ENCODE data around the gene CD37. TPM values are rescaled to one million over a fixed set of nuclear protein-coding genes. Genes with fewer than 3 reads are reported as not detected.

CD37 gene
- total and polyA plus RNA-seq, 2 of the 4 experiments (the other 2 are of a cell fraction), result not detected

- dilution Hi-C loops (cut with HindIII; ENCODE audit: low sequenced_read_pairs, unreplicated experiment) (no loop called here), intact Hi-C loops (cut with micrococcal nuclease) (no loop called here), in situ Hi-C loops (cut with MboI; ENCODE audit: low sequenced_read_pairs) (no loop called here)
- Histone ChIP-seq H4K91ac (ENCODE audit: insufficient read depth, low read depth, low read length) (no peak overlapping the region), H4K20me1 (ENCODE audit: insufficient read depth, low read length) (peaks cover 13% of the 10 kb centered on the region), H3K27me3 (ENCODE audit: control insufficient read depth, insufficient read depth, low read length) (no peaks in the 10 kb centered on the region), H2AK9ac (replicated peaks; ENCODE audit: low read depth, low read length, poor library complexity) (no peak overlapping the region), H3K9ac (ENCODE audit: low read depth, low read length) (no peak overlapping the region), H3K27ac (ENCODE audit: insufficient read depth, low read length) (no peak overlapping the region), H2BK15ac (ENCODE audit: low read depth, low read length) (no peak overlapping the region), H3K18ac (ENCODE audit: low read depth, low read length) (no peak overlapping the region), H3K14ac (replicated peaks; ENCODE audit: low read depth, low read length) (no peak overlapping the region), H2AK5ac (ENCODE audit: low read depth, low read length) (no peak overlapping the region), H3K79me1 (ENCODE audit: low read depth in 1 of 2, low read length in 2 of 2) (peaks cover 0 to 26% of the 10 kb centered on the region in 2 experiments; a peak in 3 of 4 replicates), H3K4me1 (ENCODE audit: control insufficient read depth, insufficient read depth, low read length) (no peaks in the 10 kb centered on the region), H4K5ac (ENCODE audit: low read depth, low read length) (no peak overlapping the region), H2BK120ac (ENCODE audit: low read depth, low read length) (no peak overlapping the region), H3K56ac (ENCODE audit: extremely low read depth, insufficient read depth, low read length) (no peak overlapping the region), H3K9me3 (ENCODE audit: control insufficient read depth, insufficient read depth, low read length) (no peaks in the 10 kb centered on the region), H3K9me1 (ENCODE audit: insufficient read depth, low read length) (0 out of 2 replicates have a peak, but pooled peaks cover 6% of the 10 kb centered on the region), H3K4ac (ENCODE audit: low read depth, low read length) (no peak overlapping the region), H2BK20ac (ENCODE audit: low read depth, low read length) (no peak overlapping the region), H3K23ac (ENCODE audit: low read depth, low read length) (no peak overlapping the region), H3K4me3 (ENCODE audit: insufficient read depth, low read depth, low read length) (no peak overlapping the region), H2AFZ (replicated peaks; ENCODE audit: low read length, poor library complexity) (no peak overlapping the region), H2BK5ac (ENCODE audit: low read depth, low read length, poor library complexity, severe bottlenecking) (no peak overlapping the region), H3K36me3 (ENCODE audit: control insufficient read depth, insufficient read depth, low read length) (peaks cover 74% of the 10 kb centered on the region), H3K4me2 (ENCODE audit: low read depth, low read length) (no peak overlapping the region), H4K8ac (ENCODE audit: low read depth in 2 of 2, low read length in 2 of 2) (0 out of 4 replicates have a peak overlapping the region, but pooled peaks of 1 of the 2 experiments have one; percentile 23)
- peak; percentile 89 for ATAC-seq (ENCODE audit: low read depth)
- ChIA-PET POLR2A (ENCODE audit: unreplicated experiment) (no interaction called here), CTCF (no interaction called here)
- no TSS peak for BruUV-seq (replicated peaks)
- peak; percentile 82 for DNase-seq
- 83% methylated on average over 2 of the region's 3 CpGs; no CpG with 5 or more reads in 1 of the 2 experiments for WGBS, 2 experiments (ENCODE audit: extremely low coverage in 2 of 2, insufficient read length in 1 of 2)
- TF ChIP-seq FOS (IDR thresholded peaks at IDR 0.05; ENCODE audit: low read depth, low read length) (no peak), NFE2L2 (IDR thresholded peaks at IDR 0.05; ENCODE audit: low read depth, low read length) (no peak), SMC3 (IDR thresholded peaks at IDR 0.05; ENCODE audit: low read depth, low read length) (peak; percentile 32; the same call in 1 of the 2 replicates), RAD21 (IDR thresholded peaks at IDR 0.05; ENCODE audit: low read length) (peak; percentile 18; the same call in 1 of the 2 replicates), CEBPB (IDR thresholded peaks at IDR 0.05; ENCODE audit: low read depth, low read length) (no peak), MXI1 (IDR thresholded peaks at IDR 0.05; ENCODE audit: borderline replicate concordance, low read depth, low read length) (no peak), USF2 (IDR thresholded peaks at IDR 0.05; ENCODE audit: low read depth, low read length) (peak; percentile 84), POLR2A (IDR thresholded peaks at IDR 0.05; ENCODE audit: low read depth, low read length) (no peak), MAFK (IDR thresholded peaks at IDR 0.05; ENCODE audit: low read depth, low read length) (no peak), CTCF (conservative IDR thresholded peaks at IDR 0.05; ENCODE audit: low read depth, low read length) (peak; percentile 29; the same call in 1 of the 2 replicates)
Measured at GRCh38 chr19:49347835-49348234, 12.6 kb downstream of the CD37 start.
